HG02884 (cell line): ENCODE data around the gene ST8SIA4.
A peak's percentile ranks its signal among the peaks of the same experiment; 100 is the strongest.

Source experiments
- ATAC-seq: cut with Tn5 transposase; IDR thresholded peaks from one replicate; pipeline ENCODE4 v1.9.1; 2021; ENCODE audit warnings: mild to moderate bottlenecking, moderate library complexity; ENCODE audit not compliant: unreplicated experiment

ST8SIA4 gene, protein sequence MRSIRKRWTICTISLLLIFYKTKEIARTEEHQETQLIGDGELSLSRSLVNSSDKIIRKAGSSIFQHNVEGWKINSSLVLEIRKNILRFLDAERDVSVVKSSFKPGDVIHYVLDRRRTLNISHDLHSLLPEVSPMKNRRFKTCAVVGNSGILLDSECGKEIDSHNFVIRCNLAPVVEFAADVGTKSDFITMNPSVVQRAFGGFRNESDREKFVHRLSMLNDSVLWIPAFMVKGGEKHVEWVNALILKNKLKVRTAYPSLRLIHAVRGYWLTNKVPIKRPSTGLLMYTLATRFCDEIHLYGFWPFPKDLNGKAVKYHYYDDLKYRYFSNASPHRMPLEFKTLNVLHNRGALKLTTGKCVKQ

GRCh38 chr5:100903039-100903887 is at the start of gene ST8SIA4:
Gene ST8SIA4 (minus strand): TSS chr5:100903282. CDS start chr5:100902955, 327 bp downstream.
- peak; percentile 61 for ATAC-seq

- no peak for ATAC-seq
These were observed 47.9 kb upstream of the ST8SIA4 start for GRCh38 chr5:100950985-100951384.

DNA sequence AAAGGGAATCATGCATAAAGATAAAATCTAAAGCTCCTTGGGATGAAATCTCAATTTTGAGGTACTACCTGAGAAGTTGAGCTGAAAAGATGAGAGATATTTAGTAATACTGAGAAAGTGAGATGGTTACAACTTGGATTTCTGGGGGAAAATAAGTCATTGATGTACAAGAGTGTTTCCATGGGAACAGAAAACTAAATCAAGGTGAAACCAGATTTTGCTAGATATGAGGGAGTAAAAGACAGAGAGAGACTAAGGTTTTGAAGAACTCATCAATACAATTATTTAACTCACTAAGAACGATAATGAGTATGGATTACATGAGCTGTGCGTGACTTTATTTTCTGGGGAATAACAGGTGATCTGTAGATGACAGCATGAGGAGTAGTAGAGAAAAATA is 10.2 kb upstream of the ST8SIA4 start:
- ATAC-seq, result no peak

DNA sequence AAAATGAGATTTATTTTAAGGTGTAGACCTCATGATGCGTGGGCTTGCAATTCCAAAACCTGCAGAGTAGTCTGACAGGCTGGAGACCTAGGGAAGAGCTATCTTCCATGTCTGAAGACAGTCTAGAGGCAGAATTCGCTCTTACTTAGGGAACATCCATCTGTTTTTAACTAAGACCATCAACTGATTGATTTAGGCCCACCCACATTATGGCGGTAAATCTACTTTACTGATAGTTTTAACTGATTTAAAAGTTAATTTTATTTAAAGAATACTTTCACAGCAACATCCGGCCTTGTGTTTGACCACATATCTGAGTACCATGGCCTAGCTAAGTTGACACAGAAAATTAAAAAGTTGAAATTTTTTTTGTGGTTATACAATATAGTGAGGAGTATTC is 6.0 kb upstream of the ST8SIA4 start:
- no peak for ATAC-seq

DNA sequence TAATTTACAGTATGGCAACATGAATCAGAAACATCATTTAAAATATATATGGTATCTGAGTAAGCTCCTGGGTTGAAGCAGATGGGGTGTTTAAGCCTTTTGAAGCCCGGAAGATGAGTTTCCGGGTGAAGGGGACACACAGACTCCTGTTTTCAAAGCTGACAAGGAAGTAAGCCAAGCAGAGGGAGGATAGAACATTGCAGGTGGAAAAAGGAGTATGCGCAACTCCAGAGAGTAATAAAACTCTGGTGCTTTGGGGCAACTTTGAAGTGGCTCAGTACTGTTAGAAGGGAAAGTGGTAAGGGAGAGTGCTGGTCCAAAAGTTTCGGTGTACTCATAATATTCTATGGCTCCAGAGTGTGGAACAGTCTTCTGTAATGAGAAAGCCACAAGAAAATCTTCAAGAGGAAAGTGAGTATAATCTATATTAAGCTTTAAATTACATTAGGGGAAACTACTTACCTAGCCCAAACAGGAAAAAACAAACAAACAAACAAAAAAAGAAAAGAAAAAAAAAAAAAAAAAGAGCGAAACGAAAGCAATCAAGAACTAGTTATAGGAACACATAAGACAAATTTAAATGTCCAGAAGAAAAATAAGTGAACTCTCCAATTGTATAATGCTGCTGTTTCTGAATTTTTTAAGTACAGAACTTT is 2.3 kb upstream of the ST8SIA4 start:
- ATAC-seq, result no peak

- peak; percentile 17 for ATAC-seq
These were observed 1.3 kb upstream of the ST8SIA4 start for GRCh38 chr5:100904259-100904861.

GRCh38 chr5:100902440-100903038 is 543 bp downstream of the ST8SIA4 start:
- no peak for ATAC-seq

DNA sequence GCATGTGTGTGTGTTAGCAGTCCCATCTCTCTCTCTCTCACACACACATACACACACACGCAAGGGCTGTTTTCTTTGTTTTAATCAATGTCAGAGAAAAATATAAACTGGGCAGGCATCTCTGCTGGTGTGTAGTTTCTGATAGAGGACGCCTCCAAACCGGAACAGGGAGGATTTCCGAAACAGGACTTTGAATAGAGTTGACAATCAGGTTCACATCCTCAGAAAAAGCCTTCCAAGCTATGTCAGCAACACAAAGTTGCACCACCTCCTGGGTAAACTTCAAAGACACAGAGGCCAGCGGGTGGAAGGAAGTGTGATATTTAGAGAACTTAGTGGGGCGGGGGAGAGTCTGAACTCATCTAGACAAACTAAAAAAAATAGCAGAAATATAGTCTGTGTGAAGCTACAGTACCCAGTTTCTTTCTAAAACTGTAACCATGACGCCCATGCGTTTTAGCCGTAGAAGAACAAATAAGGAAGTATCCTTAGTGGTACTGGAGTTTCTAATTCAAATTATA is 1.2 kb downstream of the ST8SIA4 start:
- ATAC-seq, result peak; percentile 9

DNA sequence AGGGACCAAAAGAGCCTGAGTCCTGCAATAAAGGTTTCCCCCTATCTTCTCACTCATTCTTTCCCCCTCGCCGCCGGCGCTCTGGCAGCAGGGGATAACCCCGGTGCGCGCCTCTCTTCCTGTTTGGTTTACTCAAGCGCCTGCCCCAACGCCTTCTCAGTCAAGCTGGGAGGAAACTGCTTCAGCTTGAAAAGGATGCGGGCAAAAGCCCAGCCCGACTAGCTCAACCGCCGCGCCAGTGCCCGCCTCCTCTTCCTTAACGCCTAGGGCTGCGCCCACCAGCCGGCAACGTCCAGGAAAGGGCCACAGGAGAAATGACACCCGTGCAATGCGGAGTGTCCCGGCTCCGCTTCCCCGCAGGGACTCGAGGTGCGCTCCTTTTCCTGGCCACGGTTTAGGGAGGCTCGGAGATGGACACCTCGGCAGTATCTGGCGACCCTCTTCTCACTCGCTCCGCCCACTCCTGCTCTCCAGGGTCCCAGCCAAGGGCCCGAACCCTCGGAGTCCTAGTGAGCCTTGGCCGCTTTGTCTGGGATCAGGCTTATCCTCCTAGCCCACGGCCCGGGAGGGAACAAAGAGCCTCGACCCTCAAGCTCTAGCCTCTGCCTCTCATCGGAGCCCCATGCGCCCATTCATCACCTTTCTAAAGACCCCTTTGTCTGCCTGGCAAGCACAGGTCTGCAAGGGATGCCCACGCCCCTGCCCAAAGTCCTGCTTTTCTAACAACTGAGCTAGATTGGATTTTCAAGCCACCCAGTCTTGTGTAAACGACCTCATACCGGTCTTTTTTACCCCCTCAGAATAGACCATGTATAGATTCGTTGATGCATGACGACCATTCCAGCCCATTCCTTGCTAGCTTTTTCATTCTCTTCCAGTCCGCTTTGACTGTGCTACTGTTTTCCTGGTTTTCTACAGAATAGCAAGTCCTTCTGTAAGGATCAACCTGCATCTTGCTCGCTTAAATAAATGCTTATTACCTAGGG is 2.0 kb downstream of the ST8SIA4 start:
- peak; percentile 28 for ATAC-seq

DNA sequence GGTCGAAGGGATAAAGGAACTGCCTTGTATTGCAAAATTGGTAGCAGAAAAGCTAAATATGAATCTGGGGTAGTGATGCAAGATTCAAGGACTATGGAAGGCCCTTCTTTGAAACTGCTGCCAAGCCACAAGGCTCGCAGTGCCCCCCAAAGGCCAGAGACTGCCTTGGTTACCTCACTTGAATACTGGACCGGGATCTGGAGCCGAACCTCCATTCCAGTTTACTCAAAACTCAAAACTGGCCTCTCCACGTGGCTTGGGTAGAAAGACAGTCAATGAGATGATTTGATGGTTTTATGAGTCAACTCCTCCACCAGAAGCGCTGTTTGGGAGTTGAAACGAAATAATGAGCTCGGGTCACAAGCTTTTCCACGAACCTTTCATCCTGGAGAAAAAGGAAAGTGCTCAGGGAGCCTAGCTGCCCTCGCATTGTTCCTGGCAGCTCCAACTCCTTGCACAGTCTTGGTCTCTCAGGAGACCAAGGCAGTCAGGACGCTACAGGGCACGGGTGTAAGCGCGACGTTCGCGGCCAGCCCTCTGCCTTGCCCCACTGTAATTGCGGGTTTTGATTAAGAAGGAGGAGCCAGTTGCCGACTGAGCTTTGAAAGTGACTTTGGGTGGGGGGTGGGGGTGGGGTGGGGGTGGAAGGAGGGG is 2.8 kb downstream of the ST8SIA4 start:
- peak; percentile 2 for ATAC-seq

- ATAC-seq, result no peak
These were observed 3.4 kb downstream of the ST8SIA4 start for GRCh38 chr5:100899675-100900074.

GRCh38 chr5:100898504-100899346 is 4.4 kb downstream of the ST8SIA4 start:
- ATAC-seq, result no peak

GRCh38 chr5:100896054-100896453 is 7.0 kb downstream of the ST8SIA4 start:
- ATAC-seq, result no peak

DNA sequence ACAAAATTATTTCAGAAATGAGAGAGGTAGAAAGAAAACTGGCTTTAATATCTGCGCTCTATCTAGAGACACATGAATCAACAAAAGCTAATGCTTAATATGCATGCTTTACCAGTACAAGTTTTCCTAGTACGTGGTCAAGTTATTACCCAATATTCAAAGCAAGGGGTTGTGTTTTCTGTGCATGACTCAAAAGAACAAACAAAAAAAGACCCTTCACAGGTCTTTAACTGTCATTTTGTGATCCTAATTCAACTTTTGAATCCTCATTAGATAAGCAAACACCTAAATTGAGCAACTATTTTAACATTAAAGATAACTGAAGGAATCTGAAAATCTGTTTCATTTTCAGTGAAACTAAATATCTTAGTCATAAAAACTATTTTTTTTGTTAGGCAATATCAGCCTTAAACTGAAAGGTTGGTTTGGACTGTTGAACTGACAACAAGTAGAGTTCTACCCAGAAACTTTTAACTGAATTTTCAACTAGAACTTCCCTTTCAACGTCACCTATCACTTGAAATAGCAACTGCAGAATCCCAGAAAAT is 12.5 kb downstream of the ST8SIA4 start:
- ATAC-seq, result peak; percentile 69

DNA sequence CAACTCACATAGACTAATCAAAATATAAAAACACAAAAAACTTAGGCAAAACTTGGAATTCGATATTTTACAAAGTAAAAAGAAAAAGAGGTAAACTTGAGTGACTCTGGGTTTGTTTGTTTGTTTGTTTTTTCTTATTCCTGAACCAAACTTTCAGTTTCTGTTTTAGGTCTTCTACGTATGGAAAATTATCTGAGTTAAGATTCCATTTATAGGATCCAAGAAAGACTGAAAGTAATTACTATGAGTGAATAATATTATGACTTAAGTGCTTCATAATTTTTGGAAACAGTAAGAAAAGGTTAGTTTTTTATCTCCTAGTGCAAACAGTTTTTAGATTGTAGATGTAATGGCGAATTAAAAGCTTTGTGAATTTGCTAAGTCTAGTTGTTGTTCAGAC is 13.2 kb downstream of the ST8SIA4 start:
- no peak for ATAC-seq

DNA sequence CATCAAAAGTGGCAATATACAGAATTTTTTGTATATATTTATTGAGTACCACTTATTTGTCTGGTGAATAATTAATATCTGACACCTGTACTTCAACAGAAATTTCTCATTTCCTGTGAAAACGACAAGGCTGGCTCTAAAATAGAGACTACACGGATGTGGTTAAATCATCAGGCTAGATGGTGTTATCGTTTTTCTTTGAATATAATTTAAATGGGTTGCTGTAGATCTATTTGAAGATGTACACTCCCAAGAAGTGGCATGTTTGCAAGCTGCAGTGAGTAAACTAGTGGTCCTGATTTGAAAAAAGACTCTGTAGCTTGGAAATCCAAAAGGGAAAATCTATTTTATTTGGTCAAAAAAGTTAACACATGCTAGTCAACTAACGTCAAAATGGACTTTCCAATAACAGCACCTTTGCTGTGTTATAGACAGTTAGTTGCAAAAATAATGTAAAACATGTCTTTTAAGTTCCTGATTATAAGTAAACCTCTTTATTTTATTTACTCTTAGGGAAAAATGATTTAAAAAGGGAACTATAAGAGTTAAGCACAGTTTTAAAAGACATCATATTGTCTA is 13.8 kb downstream of the ST8SIA4 start:
- ATAC-seq, result peak; percentile 56

DNA sequence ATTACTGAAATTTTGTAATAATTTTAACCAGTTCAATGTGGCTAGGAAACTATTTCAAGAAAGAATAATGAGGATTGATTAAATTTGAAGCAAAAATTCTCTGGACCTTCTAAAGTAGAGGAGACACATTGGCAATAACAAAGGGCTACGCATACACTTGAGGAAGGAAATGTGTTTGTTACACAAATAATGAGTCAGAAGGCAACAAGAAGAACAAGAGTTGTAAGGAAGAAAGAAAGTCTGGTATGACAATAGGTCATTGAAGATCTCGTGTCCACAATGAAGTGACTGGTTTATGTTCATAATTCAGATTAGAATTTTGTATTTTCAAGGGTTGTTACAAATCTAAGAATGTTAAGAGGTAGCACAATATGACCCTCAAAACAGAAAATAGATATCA is 25.8 kb downstream of the ST8SIA4 start:
- ATAC-seq, result no peak
